GM23248 (cell line): Measurements from ENCODE around the gene TRPM4.

ENCODE experiments used
- EZH2 ChIP-seq: fragments of 200-600 bp; sonication (generic); IDR thresholded peaks from 2 replicates; pipeline ENCODE4 v1.6.1; 2018; ENCODE audit warnings: antibody characterized with exemption, mild to moderate bottlenecking; ENCODE audit not compliant: insufficient read depth, poor library complexity, severe bottlenecking
- EZH2phosphoT487 ChIP-seq: fragments of 200-600 bp; sonication (generic); IDR thresholded peaks from 2 replicates; pipeline ENCODE4 v1.6.1; 2018; ENCODE audit warnings: antibody characterized with exemption, moderate library complexity, mild to moderate bottlenecking, low read depth; ENCODE audit not compliant: insufficient read depth

DNA sequence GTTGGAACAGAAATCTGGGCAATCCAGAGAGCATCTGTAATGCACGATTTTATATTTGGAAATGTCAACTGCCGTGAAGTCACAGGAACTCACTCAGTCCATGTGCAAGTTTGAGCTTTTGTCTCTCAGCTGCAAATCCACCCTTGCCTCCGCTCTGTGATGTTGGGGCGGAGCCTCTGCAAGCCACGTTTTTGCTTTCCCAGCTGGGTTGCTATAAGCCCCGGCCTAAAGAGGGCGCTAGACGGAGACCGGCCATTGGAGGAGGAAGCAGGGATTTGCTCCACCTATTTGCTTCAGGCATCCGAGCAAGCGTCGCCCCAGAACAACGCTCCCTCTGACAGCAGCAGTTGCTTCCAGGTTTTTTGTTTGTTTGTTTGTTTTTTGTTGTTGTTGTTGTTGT lies 56.2 kb downstream of the TRPM4 start:
- TF ChIP-seq EZH2phosphoT487, result no peak
- TF ChIP-seq EZH2, result no peak
